ENCODE measurements around the gene CHRNA1. TPM values are rescaled to one million over a fixed set of nuclear protein-coding genes. Genes with fewer than 3 reads are reported as not detected.

Gene CHRNA1
- total and polyA plus RNA-seq, 2 experiments from 2014 or later = not detected

GRCh38 chr2:174740721-174741120 lies 23.6 kb downstream of the CHRNA1 start:
- no peaks in the 10 kb centered on the region for H3F3A ChIP-seq (replicated peaks; ENCODE audit: low read depth)
- H3K9me3 Mint-ChIP-seq = no peaks in the 10 kb centered on the region
- no peaks in the 10 kb centered on the region for H3K36me3 ChIP-seq (ENCODE audit: insufficient read depth)
- no peaks in the 10 kb centered on the region for H3K4me1 ChIP-seq (ENCODE audit: insufficient read depth)
- no peaks in the 10 kb centered on the region for H3K27me3 ChIP-seq (ENCODE audit: insufficient read depth)
- H2AFZ ChIP-seq = no peak overlapping the region
- no peak for DNase-seq (ENCODE audit: low spot score)
- H3K4me2 ChIP-seq = no peak overlapping the region
- H3K4me3 ChIP-seq = no peak overlapping the region
- no peak for TF ChIP-seq ZNF462 (CRISPR knock-in tag; IDR thresholded peaks at IDR 0.05)
- TF ChIP-seq EZH2phosphoT487 (IDR thresholded peaks at IDR 0.05; ENCODE audit: unreplicated experiment) = no peak
- TF ChIP-seq ZNF114 (CRISPR knock-in tag; IDR thresholded peaks at IDR 0.05) = no peak
- TF ChIP-seq REST (IDR thresholded peaks at IDR 0.05; ENCODE audit: unreplicated experiment) = no peak
- no peak for TF ChIP-seq JUNB (IDR thresholded peaks at IDR 0.05; ENCODE audit: unreplicated experiment)
- TF ChIP-seq STAT1 (IDR thresholded peaks at IDR 0.05; ENCODE audit: unreplicated experiment) = no peak
- TF ChIP-seq EZH2 (IDR thresholded peaks at IDR 0.05; ENCODE audit: low read depth, unreplicated experiment) = no peak
- no peak for TF ChIP-seq CTCF (conservative IDR thresholded peaks at IDR 0.05; ENCODE audit: low read depth in 2 of 2)
- H3K27ac ChIP-seq (ENCODE audit: low read depth) = no peak overlapping the region
- H4K20me1 ChIP-seq (replicated peaks; ENCODE audit: insufficient read depth) = no peaks in the 10 kb centered on the region
- H3K27me3 Mint-ChIP-seq (ENCODE audit: insufficient read depth, low read depth, poor library complexity) = peaks cover 9% of the 10 kb centered on the region
- no peak overlapping the region for H3K27ac Mint-ChIP-seq
- no peaks in the 10 kb centered on the region; the same call in 2 of the 3 replicates for H3K4me1 Mint-ChIP-seq
- no peak overlapping the region for H3K4me3 Mint-ChIP-seq
- H3K79me2 ChIP-seq (replicated peaks; ENCODE audit: insufficient read depth) = no peaks in the 10 kb centered on the region
- H3K36me3 Mint-ChIP-seq (ENCODE audit: low read depth) = no peaks in the 10 kb centered on the region
- 0 out of 2 replicates have a peak, but pooled peaks cover 19% of the 10 kb centered on the region for H3K9me2 ChIP-seq (ENCODE audit: insufficient read depth)
- no peak for ATAC-seq

All from GM23338 (cell line).